SK-N-SH treated with all-trans-retinoic acid at 6 μM for 48 hours (cell line): Measurements from ENCODE around the gene CTIF.

Experiments used
- ARNTL ChIP-seq: fragments of 450-650 bp; formaldehyde crosslinking; IDR thresholded peaks from 2 replicates; pipeline ENCODE4 v1.5.0; 2020; ENCODE audit warnings: low read depth, mild to moderate bottlenecking, moderate library complexity, borderline replicate concordance
- BACH2 ChIP-seq: fragments of 250-450 bp; sonication (Bioruptor Pico); IDR thresholded peaks from 2 replicates; pipeline ENCODE4 v1.9.0; 2021; ENCODE audit warnings: mild to moderate bottlenecking, borderline replicate concordance
- CREB5 ChIP-seq: fragments of 250-450 bp; sonication (Bioruptor Pico); IDR thresholded peaks from 2 replicates; pipeline ENCODE4 v1.5.1; 2020; ENCODE audit warnings: low read depth, mild to moderate bottlenecking, moderate library complexity
- ISL1 ChIP-seq: fragments of 250-450 bp; sonication (Bioruptor Pico); IDR thresholded peaks from 2 replicates; pipeline ENCODE4 v2.1.2; 2022; ENCODE audit warnings: mild to moderate bottlenecking, moderate library complexity
- POU6F1 ChIP-seq: fragments of 250-450 bp; sonication (Bioruptor Pico); IDR thresholded peaks from 2 replicates; pipeline ENCODE4 v1.8.0; 2021; ENCODE audit warnings: low read depth, mild to moderate bottlenecking, moderate library complexity, borderline replicate concordance
- RARB ChIP-seq: fragments of 250-450 bp; sonication (Bioruptor Pico); IDR thresholded peaks from 2 replicates; pipeline ENCODE4 v1.8.0; 2021; ENCODE audit warnings: mild to moderate bottlenecking, moderate library complexity
- TCF4 ChIP-seq: fragments of 250-450 bp; sonication (Bioruptor Pico); IDR thresholded peaks from 2 replicates; pipeline ENCODE4 v1.8.0; 2021; ENCODE audit warnings: mild to moderate bottlenecking, moderate library complexity, borderline replicate concordance
- ZC3H10 ChIP-seq: fragments of 250-450 bp; sonication (Bioruptor Pico); IDR thresholded peaks from 2 replicates; pipeline ENCODE4 v1.5.1; 2021; ENCODE audit warnings: mild to moderate bottlenecking, moderate library complexity
- ZFP3 ChIP-seq: fragments of 250-450 bp; sonication (Bioruptor Pico); IDR thresholded peaks from 2 replicates; pipeline ENCODE4 v1.5.0; 2020; ENCODE audit warnings: mild to moderate bottlenecking, moderate library complexity
- ZFP30 ChIP-seq: fragments of 450-650 bp; formaldehyde crosslinking; IDR thresholded peaks from 2 replicates; pipeline ENCODE4 v1.5.0; 2022; ENCODE audit warnings: mild to moderate bottlenecking, moderate library complexity
- ZNF8 ChIP-seq: fragments of 450-650 bp; formaldehyde crosslinking; IDR thresholded peaks from 2 replicates; pipeline ENCODE4 v1.5.0; 2020; ENCODE audit warnings: mild to moderate bottlenecking, moderate library complexity

GRCh38 chr18:48645427-48646002, 106.7 kb downstream of the CTIF start:
- TF ChIP-seq ZNF8 (no peak), ZC3H10 (no peak), ZFP3 (CRISPR knock-in tag) (no peak), BACH2 (CRISPR knock-in tag) (no peak), TCF4 (no peak), ARNTL (CRISPR knock-in tag) (no peak), ISL1 (CRISPR knock-in tag) (no peak), CREB5 (CRISPR knock-in tag) (no peak), ZFP30 (no peak), POU6F1 (CRISPR knock-in tag) (no peak), RARB (CRISPR knock-in tag) (no peak)
